ENCODE data around the gene ARHGEF40.

Gene ARHGEF40

DNA sequence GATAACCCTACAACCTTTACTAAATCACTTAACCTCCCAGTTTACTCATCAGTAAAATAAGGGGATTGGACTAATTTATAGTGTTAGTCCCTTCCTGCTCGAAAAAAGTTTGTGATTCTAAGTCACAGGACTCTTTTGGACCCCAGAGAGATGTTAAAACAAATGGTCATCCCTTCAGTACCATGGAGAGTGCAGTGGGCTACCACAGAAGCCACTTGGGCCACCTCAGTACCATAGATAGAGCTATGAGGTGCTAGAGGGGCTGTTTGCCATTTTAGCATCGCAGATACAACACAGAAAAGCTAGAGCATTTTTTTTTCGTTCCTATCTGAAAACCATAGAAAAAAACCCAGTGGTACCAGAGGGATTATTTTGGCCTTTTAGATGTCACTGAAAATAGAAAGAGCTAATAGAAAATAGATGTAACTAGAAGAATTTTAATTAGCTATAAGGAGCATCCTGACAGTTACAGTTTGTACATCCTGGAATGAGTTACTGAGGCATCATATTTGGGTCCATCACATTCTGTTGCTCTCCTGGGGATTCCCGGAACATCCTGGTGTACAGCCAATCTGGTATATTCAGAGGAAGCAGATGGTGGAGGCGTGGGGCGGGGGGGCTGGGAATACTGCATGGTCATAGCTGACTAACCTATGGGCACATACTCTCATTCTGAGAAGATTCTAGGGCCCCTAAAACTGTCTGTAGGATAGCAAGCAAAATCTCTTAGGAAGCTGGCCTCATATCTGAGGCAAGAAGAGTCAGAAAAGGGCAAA, 25.5 kb downstream of the ARHGEF40 start:
- TF ChIP-seq, protein P1, sequence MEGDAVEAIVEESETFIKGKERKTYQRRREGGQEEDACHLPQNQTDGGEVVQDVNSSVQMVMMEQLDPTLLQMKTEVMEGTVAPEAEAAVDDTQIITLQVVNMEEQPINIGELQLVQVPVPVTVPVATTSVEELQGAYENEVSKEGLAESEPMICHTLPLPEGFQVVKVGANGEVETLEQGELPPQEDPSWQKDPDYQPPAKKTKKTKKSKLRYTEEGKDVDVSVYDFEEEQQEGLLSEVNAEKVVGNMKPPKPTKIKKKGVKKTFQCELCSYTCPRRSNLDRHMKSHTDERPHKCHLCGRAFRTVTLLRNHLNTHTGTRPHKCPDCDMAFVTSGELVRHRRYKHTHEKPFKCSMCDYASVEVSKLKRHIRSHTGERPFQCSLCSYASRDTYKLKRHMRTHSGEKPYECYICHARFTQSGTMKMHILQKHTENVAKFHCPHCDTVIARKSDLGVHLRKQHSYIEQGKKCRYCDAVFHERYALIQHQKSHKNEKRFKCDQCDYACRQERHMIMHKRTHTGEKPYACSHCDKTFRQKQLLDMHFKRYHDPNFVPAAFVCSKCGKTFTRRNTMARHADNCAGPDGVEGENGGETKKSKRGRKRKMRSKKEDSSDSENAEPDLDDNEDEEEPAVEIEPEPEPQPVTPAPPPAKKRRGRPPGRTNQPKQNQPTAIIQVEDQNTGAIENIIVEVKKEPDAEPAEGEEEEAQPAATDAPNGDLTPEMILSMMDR (IDR thresholded peaks at IDR 0.05; ENCODE audit: low read depth, low read length): no peak
- no peak overlapping the region for H3K4me3 ChIP-seq (ENCODE audit: low read depth, low read length)

DNA sequence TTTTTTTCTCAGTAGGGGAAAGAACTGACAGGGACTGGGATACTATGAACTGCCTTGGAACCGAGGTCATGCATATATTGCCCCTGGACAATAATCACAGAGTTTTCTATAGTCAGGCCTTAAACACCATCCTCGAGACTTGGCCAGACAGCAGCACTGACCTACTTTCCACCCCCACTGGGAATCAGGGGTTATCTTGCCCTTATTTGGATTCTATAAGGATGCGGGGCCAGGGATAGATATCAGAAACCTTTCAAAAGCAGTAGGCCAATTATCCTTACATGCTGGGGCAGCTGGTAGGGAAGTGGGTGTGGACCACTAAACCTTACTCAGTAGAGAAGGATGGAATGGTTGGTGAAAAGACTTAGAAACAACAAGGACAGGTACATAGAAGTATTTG, 26.3 kb downstream of the ARHGEF40 start:
- TF ChIP-seq, protein P1 (IDR thresholded peaks at IDR 0.05; ENCODE audit: low read depth, low read length): no peak
- no peak overlapping the region for H3K4me3 ChIP-seq (ENCODE audit: low read depth, low read length)

DNA sequence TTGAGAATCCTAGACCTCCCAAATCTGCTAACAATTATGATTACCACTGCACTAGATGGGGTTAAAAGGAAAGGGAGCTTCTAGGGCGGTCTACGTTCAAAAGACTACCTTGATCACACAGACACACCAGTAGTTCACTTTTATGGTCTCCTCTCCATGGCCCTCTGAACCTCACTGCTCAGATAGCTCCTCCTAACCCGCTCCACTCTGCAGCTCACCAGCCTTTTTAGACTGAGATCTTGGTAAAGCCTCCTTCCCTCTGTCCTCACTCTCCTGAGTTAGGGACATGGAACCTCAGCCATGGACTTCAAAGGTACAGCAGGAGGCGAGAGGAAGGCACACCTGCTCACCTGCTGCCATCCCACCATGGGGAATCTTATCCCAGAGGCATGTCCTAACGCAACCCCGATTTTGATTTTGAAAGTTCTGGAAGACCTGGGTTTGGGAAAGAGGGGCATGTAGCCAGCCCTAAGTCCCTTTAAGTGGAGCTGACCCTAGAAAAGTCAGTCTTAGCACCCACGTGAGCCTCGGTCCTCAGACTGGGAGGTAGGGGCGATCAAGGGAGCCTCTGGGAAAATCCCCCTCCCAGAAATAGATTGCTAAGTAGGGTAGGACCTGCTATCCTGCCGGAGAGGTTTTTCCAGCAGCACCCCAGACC, 27.0 kb downstream of the ARHGEF40 start:
- TF ChIP-seq, protein P1 (IDR thresholded peaks at IDR 0.05; ENCODE audit: low read depth, low read length): no peak
- H3K4me3 ChIP-seq (ENCODE audit: low read depth, low read length): 0 out of 2 replicates have a peak overlapping the region, but pooled peaks have one; percentile 2

DNA sequence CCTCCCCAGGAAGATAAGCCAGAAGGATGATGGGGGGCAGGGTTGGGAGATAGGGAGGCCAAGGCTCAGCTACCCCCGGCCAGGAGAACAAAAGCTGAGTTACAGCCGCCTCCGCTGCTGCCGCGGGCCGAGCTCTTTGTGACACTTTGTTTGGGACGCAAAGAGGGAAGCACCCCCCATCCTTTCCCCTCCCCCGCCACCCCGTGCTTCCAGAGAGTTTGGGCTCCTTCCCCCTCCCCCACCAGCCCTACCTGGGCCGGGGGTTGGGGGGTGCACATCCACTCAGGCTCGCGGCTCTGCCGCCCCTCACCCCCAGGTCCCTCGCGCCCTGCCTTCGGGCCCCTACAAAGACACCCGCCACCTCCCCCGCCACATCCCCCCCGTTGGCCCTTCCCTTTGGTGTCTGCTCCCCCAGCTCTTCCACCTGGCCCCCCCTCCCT, 27.6 kb downstream of the ARHGEF40 start:
- 0 out of 2 replicates have a peak overlapping the region, but pooled peaks have one; percentile 2 for H3K4me3 ChIP-seq (ENCODE audit: low read depth, low read length)
- TF ChIP-seq, protein P1 (IDR thresholded peaks at IDR 0.05; ENCODE audit: low read depth, low read length): no peak

DNA sequence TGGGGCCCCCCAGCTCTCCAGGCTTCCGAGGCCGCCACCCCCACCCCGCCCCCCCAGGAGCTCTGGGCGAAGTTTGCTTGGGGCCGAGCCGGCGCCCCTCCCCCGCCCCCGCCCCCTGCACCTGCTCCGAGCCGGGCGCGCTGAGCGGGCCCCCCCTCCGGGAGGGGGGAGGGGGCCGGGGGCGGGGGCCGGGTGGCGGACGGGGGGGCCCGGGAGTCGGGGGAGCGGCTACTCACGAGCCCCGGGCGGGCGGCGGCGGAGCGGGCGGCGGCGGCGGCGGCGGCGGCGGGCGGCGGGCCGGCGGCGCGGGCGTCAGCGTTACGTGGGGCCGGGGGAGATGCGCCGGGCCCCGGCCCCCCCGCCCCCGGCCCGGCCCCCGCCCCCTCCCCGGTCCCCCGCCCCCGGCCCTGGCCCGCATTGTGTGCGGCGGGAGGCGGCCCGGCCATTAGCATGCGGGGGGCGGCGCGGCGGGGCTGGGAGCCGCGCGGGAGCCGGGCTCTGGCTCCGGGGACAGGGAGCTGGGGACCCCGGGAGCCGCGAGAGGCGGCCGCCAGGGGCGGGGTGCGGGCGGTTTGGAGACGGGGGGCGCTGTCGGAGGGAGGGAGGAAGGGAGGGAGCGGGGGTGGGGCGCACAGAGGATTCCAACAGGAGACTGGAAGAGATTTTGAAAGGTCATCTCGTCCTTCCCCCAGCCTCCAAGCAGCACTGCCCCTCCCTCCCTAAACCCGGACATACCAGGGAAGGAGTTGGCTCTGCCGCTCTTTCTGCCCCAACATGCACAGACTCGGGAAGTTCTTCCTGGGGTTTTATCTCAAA, 28.2 kb downstream of the ARHGEF40 start, which contains the start of gene ZNF219:
ZNF219 (minus strand) TSS at position 580 of the 816 bp plus-strand sequence. CDS start 5,064 bp downstream, outside the sequence.
- TF ChIP-seq, protein P1 (IDR thresholded peaks at IDR 0.05; ENCODE audit: low read depth, low read length): no peak

DNA sequence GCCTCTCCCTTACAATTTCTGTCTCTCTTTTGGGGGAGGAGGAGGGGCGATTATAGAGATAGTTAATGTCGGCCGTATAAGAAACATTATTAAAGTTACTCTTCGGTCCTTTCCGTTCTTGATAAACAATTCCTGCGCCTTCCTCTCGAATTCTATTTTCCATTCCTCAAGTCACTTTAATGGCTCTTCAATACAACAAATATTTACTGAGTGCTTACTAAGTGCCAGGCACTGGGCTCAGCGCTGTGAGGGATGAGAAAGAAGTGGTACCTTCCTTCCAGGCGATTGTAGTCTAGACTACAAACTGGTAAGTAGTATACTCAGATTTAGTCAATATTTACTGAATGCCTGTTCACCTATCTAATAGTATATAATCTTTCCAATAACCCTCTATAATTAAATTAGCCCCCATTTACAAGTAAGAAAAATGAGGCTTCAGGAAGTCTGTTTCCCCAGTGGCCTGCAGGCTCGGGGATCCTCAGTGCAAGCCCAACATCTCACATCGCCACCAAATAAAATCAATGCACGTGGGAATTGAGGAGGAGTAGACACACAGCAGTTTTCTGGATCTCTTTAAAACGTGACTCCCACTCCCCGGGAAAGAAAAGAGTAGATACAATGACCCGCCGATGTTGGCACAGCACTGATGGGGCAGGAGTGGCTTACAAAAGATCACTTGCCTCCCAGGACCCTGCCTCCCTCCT, 28.9 kb downstream of the ARHGEF40 start:
- TF ChIP-seq, protein P1 (IDR thresholded peaks at IDR 0.05; ENCODE audit: low read depth, low read length): no peak
- peak overlapping the region; percentile 62 for H3K4me3 ChIP-seq (ENCODE audit: low read depth, low read length)

More for the DNA sequence above, 28.2 kb downstream of the ARHGEF40 start, which contains the start of gene ZNF219:
- peak within 1 kb of the TSS; percentile 62 for H3K4me3 ChIP-seq (ENCODE audit: low read depth, low read length)
